HG03521 (cell line): ENCODE measurements around the gene NFATC1.
"Not testable (repeated sequence)": the region's sequence is repeated elsewhere in the genome, so short reads cannot be mapped to it uniquely, and the experiment has no call there.

Experiments used
- ATAC-seq: cut with Tn5 transposase; IDR thresholded peaks from one replicate; pipeline ENCODE4 v1.9.1; 2021; ENCODE audit warnings: mild to moderate bottlenecking, moderate library complexity; ENCODE audit not compliant: unreplicated experiment

NFATC1 gene

GRCh38 chr18:79498662-79499061 is 102.9 kb downstream of the NFATC1 start:
- no peak for ATAC-seq

- no peak for ATAC-seq
Observed at GRCh38 chr18:79501006-79501405, 105.3 kb downstream of the NFATC1 start.

- ATAC-seq: no peak
Observed at GRCh38 chr18:79502782-79503181, 107.1 kb downstream of the NFATC1 start.

GRCh38 chr18:79503406-79503805 is 107.7 kb downstream of the NFATC1 start:
- no peak for ATAC-seq

GRCh38 chr18:79504034-79504433 is 108.3 kb downstream of the NFATC1 start:
- no peak for ATAC-seq

- not testable (repeated sequence) for ATAC-seq
Observed at GRCh38 chr18:79504495-79504894, 108.8 kb downstream of the NFATC1 start.

- not testable (repeated sequence) for ATAC-seq
Observed at GRCh38 chr18:79505465-79505864, 109.7 kb downstream of the NFATC1 start.

- peak; percentile 8 for ATAC-seq
Observed at GRCh38 chr18:79506191-79507075, 110.7 kb downstream of the NFATC1 start.

GRCh38 chr18:79507076-79507545 is 111.4 kb downstream of the NFATC1 start:
- peak; percentile 37 for ATAC-seq

- ATAC-seq: peak; percentile 2
Observed at GRCh38 chr18:79507546-79508480, 112.1 kb downstream of the NFATC1 start.

- no peak for ATAC-seq
Observed at GRCh38 chr18:79508565-79509535, 113.1 kb downstream of the NFATC1 start.

- no peak for ATAC-seq
Observed at GRCh38 chr18:79509536-79509930, 113.8 kb downstream of the NFATC1 start.

GRCh38 chr18:79510046-79510685 is 114.4 kb downstream of the NFATC1 start:
- no peak for ATAC-seq

GRCh38 chr18:79510731-79511241 is 115.1 kb downstream of the NFATC1 start:
- ATAC-seq: no peak

GRCh38 chr18:79511271-79511670 is 115.5 kb downstream of the NFATC1 start:
- no peak for ATAC-seq

- no peak for ATAC-seq
Observed at GRCh38 chr18:79511671-79512301, 116.1 kb downstream of the NFATC1 start.

GRCh38 chr18:79512461-79513380 is 117.0 kb downstream of the NFATC1 start:
- no peak for ATAC-seq
